NCI-H2107 (cell line): Measurements from ENCODE around the gene RFTN2.
A peak's percentile ranks its signal among the peaks of the same experiment; 100 is the strongest.
"Not testable (repeated sequence)": the region's sequence is repeated elsewhere in the genome, so short reads cannot be mapped to it uniquely, and the experiment has no call there.

Experiments used
- DNase-seq: peaks from one replicate; lab custom pipeline; 2025; lab: John Stamatoyannopoulos, UW

Gene RFTN2, protein sequence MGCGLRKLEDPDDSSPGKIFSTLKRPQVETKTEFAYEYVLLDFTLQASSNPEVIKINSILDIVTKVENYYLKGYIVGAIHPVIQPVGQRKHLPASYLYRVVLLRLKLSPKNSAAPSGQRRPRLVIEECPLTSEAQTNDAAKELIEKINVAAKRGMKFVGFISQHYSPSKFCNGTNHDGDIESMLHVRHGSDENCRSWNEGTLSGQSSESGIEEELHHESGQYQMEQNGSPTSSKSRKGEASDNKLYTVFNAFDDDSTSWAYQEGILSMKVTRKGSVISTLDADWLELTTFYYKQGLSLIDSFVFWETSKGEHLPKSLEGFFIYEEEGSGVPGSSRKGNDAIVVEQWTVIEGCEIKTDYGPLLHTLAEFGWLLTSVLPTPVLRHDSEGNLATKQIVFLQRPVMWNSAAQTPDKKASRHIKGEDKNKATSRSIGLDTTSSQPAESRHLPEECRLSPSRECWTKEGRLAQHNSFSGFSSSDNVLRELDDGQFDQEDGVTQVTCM

GRCh38 chr2:197675246-197675645 is at the start of gene RFTN2:
RFTN2 (minus strand) TSS chr2:197675587; CDS start chr2:197675458, 129 bp downstream.
- DNase-seq, result no peak

- DNase-seq, result no peak
Measured at GRCh38 chr2:197717863-197718262, 42.5 kb upstream of the RFTN2 start.

- no peak for DNase-seq
Measured at GRCh38 chr2:197713271-197713670, 37.9 kb upstream of the RFTN2 start.

DNA sequence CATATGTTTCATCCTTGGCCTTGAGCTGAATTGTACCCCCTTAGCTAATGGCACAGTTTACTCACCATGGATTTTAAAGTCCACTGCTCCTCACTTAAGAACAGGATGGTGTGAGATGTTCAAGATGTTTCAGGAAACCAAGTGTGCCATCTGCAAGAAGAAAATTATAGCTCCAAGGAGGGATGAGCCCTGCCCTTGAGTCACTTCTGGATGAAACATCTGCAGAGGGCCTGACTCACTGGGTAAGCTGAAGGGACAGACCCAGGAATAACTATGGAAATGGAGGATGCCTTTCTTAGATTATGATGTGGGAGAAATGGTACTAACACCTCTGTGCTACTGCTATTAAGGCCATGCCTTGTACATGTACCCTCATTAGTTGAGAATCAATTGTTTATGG is 36.2 kb upstream of the RFTN2 start:
- DNase-seq, result no peak

- no peak for DNase-seq
Measured at GRCh38 chr2:197710424-197711042, 35.1 kb upstream of the RFTN2 start.

DNA sequence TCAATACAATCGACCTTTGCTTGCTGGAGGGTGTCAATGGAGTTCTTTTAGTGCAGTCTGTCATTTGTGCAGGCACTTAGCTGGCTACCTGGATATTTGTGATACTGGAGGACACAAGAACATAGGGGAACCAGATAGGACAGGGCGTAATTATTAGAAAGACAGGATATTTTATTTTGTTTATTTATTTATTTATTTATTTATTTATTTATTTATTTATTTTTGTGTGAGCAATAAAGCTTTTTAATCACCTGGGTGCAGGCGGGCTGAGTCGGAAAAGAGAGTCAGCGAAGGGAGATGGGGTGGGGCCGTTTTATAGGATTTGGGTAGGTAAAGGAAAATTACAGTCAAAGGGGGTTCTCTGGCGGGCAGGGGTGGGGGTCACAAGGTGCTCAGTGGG is 33.8 kb upstream of the RFTN2 start:
- DNase-seq, result not testable (repeated sequence)

- no peak for DNase-seq
Measured at GRCh38 chr2:197708331-197708730, 32.9 kb upstream of the RFTN2 start.

- no peak for DNase-seq
Measured at GRCh38 chr2:197707316-197708213, 32.2 kb upstream of the RFTN2 start.

DNA sequence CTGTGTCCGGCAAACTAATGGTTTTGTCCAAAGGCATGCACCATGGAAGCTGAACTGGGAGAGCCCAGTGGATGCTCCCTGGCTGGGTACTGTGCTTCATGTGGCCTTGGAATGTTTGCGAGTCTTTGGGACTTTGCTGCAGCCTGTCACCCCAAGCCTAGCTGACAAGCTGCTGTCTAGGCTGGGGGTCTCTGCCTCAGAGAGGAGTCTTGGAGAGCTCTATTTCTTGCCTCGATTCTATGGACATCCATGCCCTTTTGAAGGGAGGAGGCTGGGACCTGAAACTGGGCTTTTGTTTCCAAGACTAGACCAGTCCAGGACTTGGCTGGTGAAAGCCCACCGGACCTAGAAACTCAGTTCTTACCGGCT is 31.4 kb upstream of the RFTN2 start:
- no peak for DNase-seq

DNA sequence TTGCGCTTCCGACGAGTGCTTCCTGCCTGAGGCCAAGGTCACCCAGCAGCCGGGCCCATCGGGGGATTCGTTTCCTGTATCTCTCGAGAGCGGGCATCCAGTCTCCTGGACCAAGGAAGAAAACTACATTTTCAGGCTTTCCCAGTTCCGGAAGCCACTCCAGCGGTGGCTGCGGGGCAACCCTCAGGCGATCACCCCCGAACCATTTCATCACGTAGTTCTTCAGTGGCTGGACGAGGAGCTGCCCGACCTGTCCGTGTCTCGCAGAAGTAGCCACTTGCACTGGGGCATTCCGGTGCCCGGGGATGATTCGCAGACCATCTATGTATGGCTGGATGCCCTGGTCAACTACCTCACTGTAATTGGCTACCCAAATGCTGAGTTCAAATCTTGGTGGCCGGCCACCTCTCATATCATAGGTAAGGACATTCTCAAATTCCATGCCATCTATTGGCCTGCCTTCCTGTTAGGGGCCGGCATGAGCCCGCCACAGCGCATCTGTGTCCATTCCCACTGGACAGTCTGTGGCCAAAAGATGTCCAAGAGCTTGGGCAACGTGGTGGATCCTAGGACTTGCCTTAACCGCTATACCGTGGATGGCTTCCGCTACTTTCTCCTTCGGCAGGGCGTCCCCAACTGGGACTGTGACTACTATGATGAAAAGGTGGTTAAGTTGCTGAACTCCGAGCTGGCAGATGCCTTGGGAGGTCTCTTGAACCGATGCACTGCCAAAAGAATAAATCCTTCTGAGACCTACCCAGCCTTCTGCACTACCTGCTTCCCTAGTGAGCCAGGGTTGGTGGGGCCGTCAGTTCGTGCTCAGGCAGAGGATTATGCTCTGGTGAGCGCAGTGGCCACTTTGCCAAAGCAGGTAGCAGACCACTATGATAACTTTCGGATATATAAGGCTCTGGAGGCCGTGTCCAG is 30.8 kb upstream of the RFTN2 start:
- no peak for DNase-seq

GRCh38 chr2:197705121-197705911 is 29.9 kb upstream of the RFTN2 start, which contains the start of gene MARS2:
MARS2 (plus strand) TSS chr2:197705369; CDS start chr2:197705406, 37 bp downstream.
- DNase-seq, result peak; percentile 72

DNA sequence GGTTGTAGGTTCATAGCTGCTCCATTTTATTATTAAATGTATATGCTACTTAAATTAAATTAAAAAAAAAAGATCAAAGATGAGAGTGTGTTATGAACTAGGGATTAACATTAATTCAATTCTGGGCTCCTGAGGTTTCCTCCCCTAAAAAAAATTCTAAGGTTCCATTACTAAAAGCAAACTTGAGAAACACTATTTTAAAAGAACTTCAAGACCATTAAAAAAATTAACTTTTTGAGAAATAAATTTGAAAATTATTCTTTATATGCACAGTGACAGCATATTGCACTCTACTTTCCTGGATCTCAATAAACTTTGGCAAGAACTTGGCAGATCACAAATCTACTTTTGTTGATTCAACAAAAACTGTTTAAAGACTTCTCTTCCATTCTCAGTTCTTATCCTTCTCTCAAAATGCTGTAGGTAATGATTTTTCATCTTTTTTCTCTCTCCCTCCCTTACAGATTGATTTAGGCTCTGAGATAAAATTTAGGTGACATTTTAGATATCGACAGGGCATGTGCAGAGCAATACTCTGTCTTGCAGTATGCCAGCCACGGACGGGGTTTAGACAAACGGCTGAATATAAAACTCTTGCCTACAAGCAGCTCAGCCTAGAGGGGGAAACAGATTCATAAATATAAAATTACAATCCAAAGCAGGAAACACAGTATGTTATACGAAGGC is 29.2 kb upstream of the RFTN2 start:
- no peak for DNase-seq

GRCh38 chr2:197700960-197701359 is 25.6 kb upstream of the RFTN2 start:
- no peak for DNase-seq

- DNase-seq, result not testable (repeated sequence)
Measured at GRCh38 chr2:197699724-197700123, 24.3 kb upstream of the RFTN2 start.

DNA sequence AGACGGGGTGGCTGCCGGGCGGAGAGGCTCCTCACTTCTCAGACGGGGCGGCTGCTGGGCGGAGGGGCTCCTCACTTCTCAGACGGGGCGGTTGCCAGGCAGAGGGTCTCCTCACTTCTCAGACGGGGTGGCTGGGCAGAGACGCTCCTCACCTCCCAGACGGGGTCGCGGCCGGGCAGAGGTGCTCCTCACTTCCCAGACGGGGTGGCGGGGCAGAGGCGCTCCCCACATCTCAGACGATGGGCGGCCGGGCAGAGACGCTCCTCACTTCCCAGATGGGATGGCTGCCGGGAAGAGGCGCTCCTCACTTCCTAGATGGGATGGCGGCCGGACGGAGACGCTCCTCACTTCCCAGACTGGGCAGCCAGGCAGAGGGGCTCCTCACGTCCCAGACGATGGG is 21.2 kb upstream of the RFTN2 start:
- DNase-seq, result not testable (repeated sequence)

GRCh38 chr2:197695971-197696370 is 20.6 kb upstream of the RFTN2 start:
- not testable (repeated sequence) for DNase-seq

- not testable (repeated sequence) for DNase-seq
Measured at GRCh38 chr2:197695206-197695605, 19.8 kb upstream of the RFTN2 start.

DNA sequence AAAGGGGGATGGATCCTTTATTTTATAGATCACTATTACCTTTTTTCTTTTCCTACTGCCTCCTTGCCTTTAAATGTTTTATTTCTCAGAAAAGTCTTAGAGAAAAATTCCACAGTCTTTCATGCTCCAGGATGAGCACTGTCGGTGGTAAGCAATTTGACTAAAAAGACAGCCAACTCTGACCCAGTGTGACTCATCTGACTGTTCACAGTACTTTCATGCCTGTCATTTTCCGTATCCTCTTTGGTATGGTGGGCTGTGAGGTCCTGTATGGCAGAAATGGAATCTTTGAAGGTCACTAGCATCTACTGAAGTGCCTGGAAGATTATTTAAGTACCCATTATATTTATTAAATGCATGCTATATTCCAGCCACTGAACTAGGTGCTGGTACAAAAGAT is 2.1 kb upstream of the RFTN2 start:
- DNase-seq, result no peak

GRCh38 chr2:197677056-197677455 is 1.7 kb upstream of the RFTN2 start:
- DNase-seq, result no peak

DNA sequence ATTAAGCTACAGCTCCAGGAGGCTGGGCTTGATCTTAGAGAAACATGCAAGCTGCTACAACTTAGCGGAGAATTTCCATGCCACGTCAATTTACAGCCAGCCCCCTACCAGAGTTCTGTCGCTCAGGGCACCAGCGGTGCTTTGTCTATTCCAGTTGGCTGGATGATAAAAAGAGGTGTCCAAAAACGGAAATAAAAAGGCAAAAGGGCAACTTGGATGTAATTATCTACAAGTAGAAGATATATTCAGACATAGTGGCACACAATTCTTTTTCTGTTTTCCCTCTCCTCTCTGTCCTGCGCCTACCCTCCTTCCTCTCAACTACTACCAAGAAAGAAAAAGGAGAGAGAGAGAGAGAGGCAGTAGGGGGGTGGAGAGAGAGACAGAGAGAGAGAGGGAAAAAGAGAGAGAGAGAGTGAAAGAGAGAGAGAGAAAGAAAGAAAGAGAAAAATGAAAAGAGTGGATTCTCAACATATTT is 363 bp upstream of the RFTN2 start:
- no peak for DNase-seq
